OCI-LY7 (cell line): ENCODE measurements around the gene CD109. TPM values are rescaled to one million over a fixed set of nuclear protein-coding genes. Genes with fewer than 3 reads are reported as not detected.
A peak's percentile ranks its signal among the peaks of the same experiment; 100 is the strongest.

Experiments
- BruUV-seq: library from RNA; stranded (reverse); fragments of 400-500 nt; replicated peaks from 2 replicates; lab custom pipeline; 2021; lab: Mats Ljungman, UMichigan
- CTCF ChIA-PET: fragments of 300-600 bp; sonication (Branson Sonifier 250); formaldehyde crosslinking; loops from one replicate; lab custom pipeline; 2022; ENCODE audit warnings: antibody characterized with exemption; ENCODE audit not compliant: unreplicated experiment; lab: Charles Lee
- POLR2A ChIA-PET: fragments of 300-600 bp; sonication (Branson Sonifier 250); formaldehyde crosslinking; loops from one replicate; lab custom pipeline; 2022; ENCODE audit warnings: antibody characterized with exemption; lab: Charles Lee
- DNase-seq: peaks from one replicate; pipeline ENCODE4 v3.0.0-alpha.2; 2015; ENCODE audit warnings: low spot score
- H2AFZ ChIP-seq: fragments of 200-600 bp; sonication (generic), shearing (Covaris generic); 2 replicates; pipeline ENCODE4 v1.6.1; 2014; ENCODE audit warnings: mild to moderate bottlenecking, antibody characterized with exemption, low read length, moderate library complexity
- H3K27ac ChIP-seq: fragments of 200-600 bp; sonication (generic); 2 replicates; pipeline ENCODE4 v1.5.1; 2014; ENCODE audit warnings: mixed run types, low read depth, mild to moderate bottlenecking, moderate library complexity, low read length, inconsistent platforms; ENCODE audit not compliant: poor library complexity, severe bottlenecking
- H3K36me3 ChIP-seq: fragments of 200-600 bp; sonication (generic); 2 replicates; pipeline ENCODE4 v1.6.1; 2014; ENCODE audit warnings: mild to moderate bottlenecking, antibody characterized with exemption, low read length, moderate library complexity, mixed read lengths; ENCODE audit not compliant: insufficient read depth
- H3K4me1 ChIP-seq: fragments of 200-600 bp; sonication (generic); 2 replicates; pipeline ENCODE4 v1.5.1; 2014; ENCODE audit warnings: mild to moderate bottlenecking, low read length; ENCODE audit not compliant: insufficient read depth, poor library complexity, severe bottlenecking
- H3K4me2 ChIP-seq: fragments of 200-600 bp; sonication (generic); 2 replicates; pipeline ENCODE4 v1.6.1; 2014; ENCODE audit warnings: mild to moderate bottlenecking, low read length
- H3K4me3 ChIP-seq: fragments of 200-600 bp; sonication (generic); 2 replicates; pipeline ENCODE4 v1.5.1; 2014; ENCODE audit warnings: mild to moderate bottlenecking, low read depth, low read length; ENCODE audit not compliant: poor library complexity, severe bottlenecking
- H3K79me2 ChIP-seq: fragments of 200-600 bp; sonication (generic); 2 replicates; pipeline ENCODE4 v1.6.1; 2016; ENCODE audit warnings: low read depth, mild to moderate bottlenecking, low read length, moderate library complexity, mixed read lengths; ENCODE audit not compliant: insufficient read depth
- H3K9me2 ChIP-seq: fragments of 200-600 bp; sonication (generic); 2 replicates; pipeline ENCODE4 v1.6.1; 2016; ENCODE audit warnings: mild to moderate bottlenecking, low read length, mixed read lengths; ENCODE audit not compliant: insufficient read depth
- H3K9me3 ChIP-seq: fragments of 200-600 bp; sonication (generic); 2 replicates; pipeline ENCODE4 v1.6.1; 2014; ENCODE audit warnings: mild to moderate bottlenecking, mixed run types, low read length, mixed read lengths
- H4K20me1 ChIP-seq: fragments of 200-600 bp; sonication (generic); 2 replicates; pipeline ENCODE4 v1.6.1; 2014; ENCODE audit warnings: mild to moderate bottlenecking, antibody characterized with exemption, low read length, moderate library complexity, mixed read lengths; ENCODE audit not compliant: insufficient read depth
- EZH2phosphoT487 ChIP-seq: fragments of 200-600 bp; sonication (generic); IDR thresholded peaks from 2 replicates; pipeline ENCODE4 v1.6.1; 2018; ENCODE audit warnings: low read depth, borderline replicate concordance, mild to moderate bottlenecking, mixed run types, antibody characterized with exemption, low read length, moderate library complexity, mixed read lengths
- intact Hi-C: fragments of 100-400 bp; cut with micrococcal nuclease; formaldehyde crosslinking; loops from one replicate; pipeline ENCODE4 v1.10.0; 2022; ENCODE audit not compliant: unreplicated experiment
- total RNA-seq, 2 experiments: library from RNA; depleted of rRNA in 1 of 2; stranded (reverse); fragments of >200 nt in 1 of 2; shearing (Covaris generic) in 1 of 2; gene quantifications; 2 replicates each; pipeline ENCODE4 v1.2.3, GENCODE V29; 2014 to 2022
- TF ChIP-seq, protein P1 (sequence below): fragments of 200-600 bp; sonication (generic); conservative IDR thresholded peaks from 2 replicates; pipeline ENCODE4 v1.5.1; 2014; ENCODE audit warnings: mild to moderate bottlenecking, antibody characterized with exemption, low read length, moderate library complexity, mixed read lengths

The CD109 gene
- total RNA-seq, 2 experiments from 2014 or later, result 0.08 TPM; not detected in 1

- H4K20me1 ChIP-seq, result no peaks in the 10 kb centered on the region
- ChIA-PET CTCF (interaction anchor here (0.5 to 0.7 kb wide), 2 partner anchors 68 to 1555 kb away, joined by 3 to 4 read pairs; no protein-coding TSS in a partner anchor), POLR2A (interaction anchor here (0.6 to 3.4 kb wide), 18 partner anchors 10 to 1622 kb away, joined by 3 to 27 read pairs (median 4); partner anchors contain the start of genes EEF1A1 and MTO1)
- no peaks in the 10 kb centered on the region for H3K9me3 ChIP-seq
- intact Hi-C loops, result loop anchor here (1.0 to 10.0 kb wide), 5 partner anchors 66 to 1961 kb away; partner anchors contain the start of genes EEF1A1 and KCNQ5
- H3K36me3 ChIP-seq, result no peaks in the 10 kb centered on the region
- peaks cover 27% of the 10 kb centered on the region; the same call in 1 of the 2 replicates for H3K79me2 ChIP-seq
- H3K4me2 ChIP-seq, result peak within 1 kb of the TSS; percentile 100
- peak within 1 kb of the TSS; percentile 96 for H3K4me3 ChIP-seq
- DNase-seq, result peak; percentile 93
- H3K9me2 ChIP-seq, result no peaks in the 10 kb centered on the region
- BruUV-seq, result no TSS peak
- H3K4me1 ChIP-seq, result peaks cover 19% of the 10 kb centered on the region
- TF ChIP-seq, protein P1, sequence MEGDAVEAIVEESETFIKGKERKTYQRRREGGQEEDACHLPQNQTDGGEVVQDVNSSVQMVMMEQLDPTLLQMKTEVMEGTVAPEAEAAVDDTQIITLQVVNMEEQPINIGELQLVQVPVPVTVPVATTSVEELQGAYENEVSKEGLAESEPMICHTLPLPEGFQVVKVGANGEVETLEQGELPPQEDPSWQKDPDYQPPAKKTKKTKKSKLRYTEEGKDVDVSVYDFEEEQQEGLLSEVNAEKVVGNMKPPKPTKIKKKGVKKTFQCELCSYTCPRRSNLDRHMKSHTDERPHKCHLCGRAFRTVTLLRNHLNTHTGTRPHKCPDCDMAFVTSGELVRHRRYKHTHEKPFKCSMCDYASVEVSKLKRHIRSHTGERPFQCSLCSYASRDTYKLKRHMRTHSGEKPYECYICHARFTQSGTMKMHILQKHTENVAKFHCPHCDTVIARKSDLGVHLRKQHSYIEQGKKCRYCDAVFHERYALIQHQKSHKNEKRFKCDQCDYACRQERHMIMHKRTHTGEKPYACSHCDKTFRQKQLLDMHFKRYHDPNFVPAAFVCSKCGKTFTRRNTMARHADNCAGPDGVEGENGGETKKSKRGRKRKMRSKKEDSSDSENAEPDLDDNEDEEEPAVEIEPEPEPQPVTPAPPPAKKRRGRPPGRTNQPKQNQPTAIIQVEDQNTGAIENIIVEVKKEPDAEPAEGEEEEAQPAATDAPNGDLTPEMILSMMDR, result no peak
- no peak for TF ChIP-seq EZH2phosphoT487
- H2AFZ ChIP-seq, result peak within 1 kb of the TSS; percentile 90
- H3K27ac ChIP-seq, result peak within 1 kb of the TSS; percentile 83
Observed at GRCh38 chr6:73653571-73654424, 42.2 kb upstream of the CD109 start, which contains the start of gene SLC17A5. TSS of gene SLC17A5 (minus strand) at chr6:73653992. CDS start at chr6:73653886, 106 bp downstream.

DNA sequence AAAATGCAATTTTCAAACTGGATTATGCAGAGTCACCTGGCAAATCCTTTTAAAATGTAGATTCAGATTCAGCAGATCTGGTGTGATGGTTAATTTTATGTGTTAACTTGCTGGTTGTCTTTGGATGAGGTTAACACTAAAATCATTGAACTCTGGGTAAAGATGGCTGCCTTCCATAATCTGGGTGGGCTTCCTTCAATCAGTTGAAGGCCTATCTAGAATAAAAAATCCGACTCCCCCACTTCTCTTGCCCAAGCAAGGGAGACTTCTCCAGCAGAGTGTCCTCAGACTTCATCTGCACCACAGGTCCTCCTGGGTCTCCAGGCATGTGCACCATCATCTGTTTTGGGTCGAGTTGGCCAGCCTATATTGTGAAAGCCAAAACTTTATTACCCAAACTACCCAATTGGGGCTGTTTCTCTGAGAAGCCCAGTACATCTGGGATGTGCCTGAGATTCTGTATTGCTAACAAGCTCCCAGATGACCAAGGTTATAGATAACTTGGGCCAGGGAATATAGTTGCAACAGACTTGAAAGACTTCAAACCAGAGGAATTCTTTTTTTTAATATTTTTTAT, 40.6 kb upstream of the CD109 start:
- Histone ChIP-seq H4K20me1 (no peaks in the 10 kb centered on the region), H3K9me2 (no peaks in the 10 kb centered on the region), H3K36me3 (no peaks in the 10 kb centered on the region), H2AFZ (peak overlapping the region; percentile 90; the same call in 1 of the 2 replicates), H3K27ac (no peak overlapping the region), H3K4me1 (peaks cover 19% of the 10 kb centered on the region), H3K4me3 (peak overlapping the region; percentile 96), H3K9me3 (no peaks in the 10 kb centered on the region), H3K79me2 (peaks cover 27% of the 10 kb centered on the region; the same call in 1 of the 2 replicates), H3K4me2 (peak overlapping the region; percentile 100)
- TF ChIP-seq, protein P1, result no peak
- no peak for TF ChIP-seq EZH2phosphoT487
- no peak for DNase-seq
- POLR2A ChIA-PET, result interaction anchor here (3.4 kb wide), 1 partner anchor 133 kb away, joined by 27 read pairs; the partner anchor contains the start of gene EEF1A1
- CTCF ChIA-PET, result no interaction called here
- no TSS peak for BruUV-seq
- intact Hi-C loops, result loop anchor here (10.0 kb wide), 1 partner anchor 1959 kb away; no protein-coding TSS in a partner anchor
